Breast epithelium (tissue), 3 donors: ENCODE data around the gene SNX11.

Experiments
- CTCF ChIP-seq, 3 donors: fragments of 450-650 bp; IDR thresholded peaks; one replicate each; pipeline ENCODE4 v1.5.1; 2016 to 2017; ENCODE audit warnings: antibody characterized with exemption in 3 of 3, mild to moderate bottlenecking in 3 of 3, moderate library complexity in 3 of 3
- POLR2AphosphoS5 ChIP-seq, 3 donors: sonication (generic); formaldehyde crosslinking; IDR thresholded peaks; one replicate each; pipeline ENCODE4 v1.6.1; 2017; ENCODE audit warnings: antibody characterized with exemption in 3 of 3

GRCh38 chr17:48153691-48154358 lies 46.3 kb downstream of the SNX11 start:
- TF ChIP-seq CTCF (IDR thresholded peaks at IDR 0.05): no peak
- TF ChIP-seq POLR2AphosphoS5 (IDR thresholded peaks at IDR 0.05): no peak
